HepG2 (cell line): Measurements from ENCODE around the gene TPD52L2. TPM values are rescaled to one million over a fixed set of nuclear protein-coding genes. Genes with fewer than 3 reads are reported as not detected.

ENCODE experiments used
- CREBL2 ChIP-seq: sonication (generic); formaldehyde crosslinking; IDR thresholded peaks from 2 replicates; pipeline ENCODE4 v1.8.1; 2023; ENCODE audit warnings: missing genetic modification reagents, mild to moderate bottlenecking, borderline replicate concordance
- FOSL2 ChIP-seq: sonication (generic); formaldehyde crosslinking; IDR thresholded peaks from 2 replicates; pipeline ENCODE4 v1.4.0; 2020; ENCODE audit warnings: missing genetic modification reagents
- GFI1 ChIP-seq: sonication (generic); formaldehyde crosslinking; IDR thresholded peaks from 2 replicates; pipeline ENCODE4 v1.5.0; 2020; ENCODE audit warnings: missing genetic modification reagents, mild to moderate bottlenecking, borderline replicate concordance
- GPN1 ChIP-seq: sonication (generic); formaldehyde crosslinking; IDR thresholded peaks from 2 replicates; pipeline ENCODE4 v1.5.1; 2020; ENCODE audit warnings: missing genetic modification reagents, borderline replicate concordance
- JUN ChIP-seq: sonication (generic); formaldehyde crosslinking; IDR thresholded peaks from 2 replicates; pipeline ENCODE4 v1.4.0; 2020; ENCODE audit warnings: mild to moderate bottlenecking, missing genetic modification reagents
- NFIB ChIP-seq: sonication (generic); formaldehyde crosslinking; IDR thresholded peaks from 2 replicates; pipeline ENCODE4 v1.9.0; 2021; ENCODE audit warnings: missing genetic modification reagents, mild to moderate bottlenecking, borderline replicate concordance
- NFRKB ChIP-seq: fragments of 450-650 bp; IDR thresholded peaks from 2 replicates; pipeline ENCODE4 v1.6.1; 2017
- PRDM15 ChIP-seq: sonication (generic); formaldehyde crosslinking; IDR thresholded peaks from 2 replicates; pipeline ENCODE4 v1.4.0; 2020; ENCODE audit warnings: missing genetic modification reagents
- THAP7 ChIP-seq: sonication (generic); formaldehyde crosslinking; IDR thresholded peaks from 2 replicates; pipeline ENCODE4 v1.8.1; 2023; ENCODE audit warnings: mild to moderate bottlenecking, missing genetic modification reagents
- ZBTB2 ChIP-seq: sonication (generic); formaldehyde crosslinking; IDR thresholded peaks from 2 replicates; pipeline ENCODE4 v1.8.0; 2022; ENCODE audit warnings: low read depth, missing genetic modification reagents
- ZNF235 ChIP-seq: sonication (generic); formaldehyde crosslinking; IDR thresholded peaks from 2 replicates; pipeline ENCODE4 v1.8.1; 2023; ENCODE audit warnings: mild to moderate bottlenecking, missing genetic modification reagents, borderline replicate concordance
- ZNF383 ChIP-seq: sonication (generic); formaldehyde crosslinking; IDR thresholded peaks from 2 replicates; pipeline ENCODE4 v1.4.0; 2020; ENCODE audit warnings: missing genetic modification reagents, mild to moderate bottlenecking, borderline replicate concordance
- ZNF501 ChIP-seq: sonication (generic); formaldehyde crosslinking; IDR thresholded peaks from 2 replicates; pipeline ENCODE4 v1.5.1; 2020; ENCODE audit warnings: mild to moderate bottlenecking, moderate library complexity, missing genetic modification reagents
- ZNF512 ChIP-seq: sonication (generic); formaldehyde crosslinking; IDR thresholded peaks from 2 replicates; pipeline ENCODE4 v1.4.0; 2020; ENCODE audit warnings: mild to moderate bottlenecking, missing genetic modification reagents
- ZNF550 ChIP-seq: sonication (generic); formaldehyde crosslinking; IDR thresholded peaks from 2 replicates; pipeline ENCODE4 v1.4.0; 2020; ENCODE audit warnings: mild to moderate bottlenecking, missing genetic modification reagents, borderline replicate concordance
- ZNF710 ChIP-seq: sonication (generic); formaldehyde crosslinking; IDR thresholded peaks from 2 replicates; pipeline ENCODE4 v1.5.0; 2020; ENCODE audit warnings: mild to moderate bottlenecking, missing genetic modification reagents, borderline replicate concordance
- ZSCAN22 ChIP-seq: sonication (generic); formaldehyde crosslinking; IDR thresholded peaks from 2 replicates; pipeline ENCODE4 v1.4.0; 2020; ENCODE audit warnings: mild to moderate bottlenecking, missing genetic modification reagents
- polyA plus RNA-seq, 8 experiments: library from polyadenylated mRNA; depleted of rRNA in 3 of 8; stranded (reverse) in 7 of 8; unstranded in 1 of 8; fragments of >200 nt; fragmentation: Illumina TruSeq in 4 of 8; extraction: Trizol in 4 of 8; gene quantifications; 2 replicates each; pipeline versions ENCODE4 v1.2.1 to v1.2.3, GENCODE V29; 2011 to 2016; ENCODE audit warnings: low read depth in 4 of 8, missing spikeins in 1 of 8, mixed read lengths in 1 of 8; ENCODE audit not compliant: insufficient read depth in 1 of 8
- total RNA-seq, 5 experiments: library from RNA; depleted of rRNA; stranded (reverse); fragments of >200 nt; fragmentation: Illumina TruSeq; extraction: Trizol; gene quantifications; 2 replicates each; pipeline ENCODE4 v1.2.3, GENCODE V29; 2016; ENCODE audit warnings: low read depth in 1 of 5

The TPD52L2 gene
- total and polyA plus RNA-seq, 2 of the 13 experiments (the other 11 are each of a cell fraction or from before 2014, with no cell fraction given): 156 to 184 TPM

- TF ChIP-seq THAP7 (peak; percentile 96), GPN1 (CRISPR knock-in tag) (no peak; the same call in 1 of the 2 replicates), FOSL2 (no peak), ZNF501 (CRISPR knock-in tag) (no peak; the same call in 1 of the 2 replicates), ZNF512 (CRISPR knock-in tag) (0 out of 2 replicates have a peak, but pooled peaks have one; percentile 75), NFRKB (no peak), ZNF383 (no peak), NFIB (CRISPR knock-in tag) (no peak), ZNF550 (CRISPR knock-in tag) (peak; percentile 14; the same call in 1 of the 2 replicates), ZSCAN22 (CRISPR knock-in tag) (no peak), GFI1 (peak; percentile 70; the same call in 1 of the 2 replicates), ZNF710 (CRISPR knock-in tag) (0 out of 2 replicates have a peak, but pooled peaks have one; percentile 35), PRDM15 (CRISPR knock-in tag) (no peak; the same call in 1 of the 2 replicates), CREBL2 (CRISPR knock-in tag) (no peak), ZBTB2 (no peak; the same call in 1 of the 2 replicates), JUN (0 out of 2 replicates have a peak, but pooled peaks have one; percentile 17), ZNF235 (CRISPR knock-in tag) (peak; percentile 40; the same call in 1 of the 2 replicates)
Observed at GRCh38 chr20:63858393-63859165, 6.5 kb upstream of the TPD52L2 start (continued).
